ENCODE measurements around the gene ALK.

The ALK gene

DNA sequence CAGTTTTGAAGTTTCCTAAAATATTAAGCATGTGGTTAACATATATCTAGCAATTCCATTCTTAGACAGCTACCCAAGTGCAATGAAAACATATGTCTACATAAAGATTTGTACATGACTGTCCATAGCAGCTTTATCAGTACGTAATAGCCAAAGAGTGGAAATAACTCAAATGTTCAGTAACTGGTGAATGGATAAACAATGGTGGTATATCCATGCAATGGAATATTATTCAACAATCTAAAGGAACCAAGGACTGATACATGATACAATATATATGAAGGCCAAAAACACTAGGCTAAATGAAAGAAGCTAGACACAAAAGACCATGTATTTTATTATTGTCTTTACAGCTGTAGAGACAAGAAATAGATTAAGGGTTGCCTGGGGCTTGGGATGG lies 361.4 kb downstream of the ALK start:
- in situ Hi-C loops (cut with HindIII; ENCODE audit: low sequenced_read_pairs) = no loop called here

DNA sequence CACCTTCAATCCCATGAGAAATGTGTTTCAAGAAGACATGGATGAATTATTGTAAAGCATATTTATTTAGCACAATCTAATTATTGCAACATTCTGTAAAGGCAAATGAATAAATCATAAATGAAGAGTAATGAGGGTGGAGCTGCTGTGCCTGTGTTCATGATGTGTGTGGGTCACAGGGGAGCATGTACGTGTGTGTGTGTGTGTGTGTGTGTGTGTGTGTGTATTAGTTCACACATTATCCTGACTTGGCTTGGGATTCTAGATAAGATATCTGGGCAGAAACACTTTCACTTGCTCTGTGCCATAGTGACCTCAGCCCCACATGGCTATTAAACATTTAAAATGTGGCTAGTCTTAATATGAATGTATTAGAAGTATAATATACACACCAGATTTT lies 361.8 kb downstream of the ALK start:
- in situ Hi-C loops (cut with HindIII; ENCODE audit: low sequenced_read_pairs) = no loop called here

DNA sequence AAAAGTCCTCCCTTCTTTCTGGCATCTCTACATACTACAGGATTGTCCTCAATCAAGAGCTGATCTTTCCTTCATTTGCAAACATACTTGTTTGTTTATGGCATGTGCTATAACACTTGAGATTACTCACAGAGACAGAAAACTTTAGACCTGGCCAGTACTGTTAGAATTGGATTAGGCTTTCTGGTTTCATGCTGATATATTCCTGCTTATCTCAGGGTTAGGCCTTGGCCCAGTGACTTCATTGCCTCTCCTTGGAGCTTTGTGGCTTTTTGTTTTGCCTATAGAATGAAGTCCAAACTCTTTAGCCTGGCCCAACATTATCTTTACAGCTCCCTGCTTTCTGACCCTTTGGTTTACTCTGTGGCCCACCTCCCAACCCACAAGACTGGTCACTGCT lies 363.3 kb downstream of the ALK start:
- in situ Hi-C loops (cut with HindIII; ENCODE audit: low sequenced_read_pairs) = no loop called here

DNA sequence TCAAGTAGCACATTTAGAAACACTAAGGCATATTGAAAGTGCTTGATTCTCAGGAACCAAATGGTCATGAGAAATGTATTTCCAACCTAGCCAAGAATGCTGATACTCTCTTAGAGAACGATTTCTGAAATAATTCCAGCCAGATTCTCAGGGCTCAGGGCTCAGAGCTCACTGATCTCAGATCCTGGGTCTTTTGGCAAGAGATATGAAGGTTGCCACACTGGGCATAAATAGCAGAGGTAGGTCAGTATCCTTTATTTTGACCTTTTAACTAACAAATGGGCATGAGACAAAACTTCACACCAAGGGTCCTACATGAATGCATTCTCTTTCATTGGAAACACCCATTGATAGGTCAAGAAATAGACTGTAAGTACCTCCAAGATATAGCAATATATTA lies 364.1 kb downstream of the ALK start:
- in situ Hi-C loops (cut with HindIII; ENCODE audit: low sequenced_read_pairs) = no loop called here

DNA sequence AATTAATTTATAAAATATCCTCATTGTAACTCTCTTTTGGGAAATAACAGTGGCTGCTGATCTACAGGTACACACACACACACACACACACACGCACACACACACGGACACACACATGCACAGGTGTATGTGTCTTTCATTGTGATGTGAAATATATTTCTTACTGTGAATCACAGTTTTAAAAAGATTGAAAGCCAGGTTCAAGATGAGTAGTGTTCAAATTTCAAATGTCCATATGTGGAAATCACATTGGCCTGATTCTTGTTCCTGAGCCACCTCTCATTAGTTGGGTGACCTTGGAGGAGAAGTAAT lies 372.4 kb downstream of the ALK start:
- in situ Hi-C loops (cut with HindIII; ENCODE audit: low sequenced_read_pairs) = no loop called here

DNA sequence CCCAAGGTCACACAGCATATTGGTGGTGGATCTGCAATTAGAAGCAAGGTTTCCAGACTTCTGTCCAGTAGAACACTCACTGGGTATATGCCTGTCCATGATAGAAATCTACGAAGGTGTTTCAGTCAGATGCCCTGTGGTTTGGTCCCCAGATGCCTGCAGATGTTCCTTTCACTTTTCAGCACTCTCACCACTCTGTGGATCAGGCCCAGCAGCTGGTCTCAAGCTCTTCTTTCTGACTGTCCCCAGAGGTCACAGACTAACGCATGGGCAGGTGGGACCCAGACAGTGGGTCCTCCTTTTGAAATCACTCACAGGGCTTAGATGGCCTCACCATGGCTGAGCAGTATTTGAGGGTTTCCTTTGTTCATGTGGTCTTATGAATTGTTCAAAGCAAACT lies 376.5 kb downstream of the ALK start:
- in situ Hi-C loops (cut with HindIII; ENCODE audit: low sequenced_read_pairs) = no loop called here

DNA sequence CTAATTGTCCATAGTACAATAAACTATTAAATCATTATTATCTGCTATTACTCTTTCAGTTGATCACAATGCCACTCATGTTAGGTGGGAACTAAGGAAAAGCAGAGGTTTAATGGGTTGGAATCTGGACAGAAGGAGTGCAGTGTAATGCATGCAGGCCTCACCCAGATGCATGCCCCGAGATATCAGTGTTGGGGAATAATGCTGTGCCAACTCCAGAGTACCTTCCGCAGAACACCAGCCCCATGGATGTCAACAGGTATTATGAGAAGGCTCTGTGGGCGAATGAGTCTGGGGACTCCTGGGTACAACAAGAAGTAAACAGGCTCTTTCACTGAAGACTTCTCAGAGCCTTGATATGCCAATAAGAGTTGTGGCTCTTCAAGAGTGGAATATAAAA lies 377.4 kb downstream of the ALK start:
- in situ Hi-C loops (cut with HindIII; ENCODE audit: low sequenced_read_pairs) = no loop called here

DNA sequence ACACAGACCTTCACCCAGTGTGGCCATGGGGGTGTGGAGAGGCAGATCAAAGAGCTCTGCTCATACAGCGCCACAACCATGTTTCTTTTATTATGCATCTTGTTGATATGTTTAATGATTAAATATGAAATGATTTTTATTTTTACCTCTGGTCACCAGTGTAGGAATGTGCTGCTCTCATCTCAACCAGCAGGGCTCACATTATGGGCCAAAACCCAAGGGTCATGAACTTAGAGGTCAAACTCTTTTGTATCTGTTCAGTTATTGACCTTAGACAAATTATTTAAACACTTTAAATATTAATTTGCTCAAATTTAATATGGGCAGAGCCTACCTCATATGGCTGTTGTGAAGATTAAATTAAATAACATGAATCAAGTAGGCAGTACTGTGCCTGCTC lies 386.2 kb downstream of the ALK start:
- in situ Hi-C loops (cut with HindIII; ENCODE audit: low sequenced_read_pairs) = no loop called here

DNA sequence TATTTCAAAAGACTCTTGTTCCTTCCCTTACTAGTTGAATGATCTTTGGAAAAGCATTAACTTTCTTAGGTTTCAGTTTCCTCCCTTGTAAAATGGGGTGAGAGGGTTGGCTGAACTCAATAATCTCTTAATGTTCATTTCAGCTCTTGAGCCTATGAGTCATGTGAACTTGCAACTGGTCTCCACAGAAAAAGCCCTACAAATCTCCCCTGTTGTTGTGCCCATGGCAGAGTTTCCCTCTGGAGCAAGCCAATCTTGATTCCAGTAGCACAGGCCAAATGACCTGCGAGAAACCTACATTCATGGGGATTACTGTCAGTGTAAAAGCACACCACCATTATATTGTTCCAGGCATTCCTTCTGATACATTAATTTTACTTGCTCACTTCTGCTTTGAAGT lies 388.9 kb downstream of the ALK start:
- in situ Hi-C loops (cut with HindIII; ENCODE audit: low sequenced_read_pairs) = no loop called here

DNA sequence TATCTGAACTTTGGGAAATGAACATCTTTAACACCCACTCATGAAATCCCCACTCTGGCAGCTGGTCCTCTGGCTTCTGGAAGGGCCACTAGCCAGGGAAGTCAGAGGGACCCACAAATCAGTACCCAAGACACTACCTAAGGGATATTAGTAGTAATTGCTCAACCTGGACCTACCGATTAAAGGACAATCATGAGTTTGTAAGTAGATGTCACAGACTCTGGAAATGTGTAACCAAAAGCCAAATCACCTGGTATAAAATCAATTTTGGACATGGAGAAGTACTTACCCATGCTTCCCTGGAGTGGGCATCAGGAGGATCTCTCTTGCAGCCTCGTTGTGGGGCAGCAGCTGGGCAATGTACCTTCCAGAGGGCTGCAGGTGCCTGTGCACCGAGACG lies 389.8 kb downstream of the ALK start:
- in situ Hi-C loops (cut with HindIII; ENCODE audit: low sequenced_read_pairs) = no loop called here

DNA sequence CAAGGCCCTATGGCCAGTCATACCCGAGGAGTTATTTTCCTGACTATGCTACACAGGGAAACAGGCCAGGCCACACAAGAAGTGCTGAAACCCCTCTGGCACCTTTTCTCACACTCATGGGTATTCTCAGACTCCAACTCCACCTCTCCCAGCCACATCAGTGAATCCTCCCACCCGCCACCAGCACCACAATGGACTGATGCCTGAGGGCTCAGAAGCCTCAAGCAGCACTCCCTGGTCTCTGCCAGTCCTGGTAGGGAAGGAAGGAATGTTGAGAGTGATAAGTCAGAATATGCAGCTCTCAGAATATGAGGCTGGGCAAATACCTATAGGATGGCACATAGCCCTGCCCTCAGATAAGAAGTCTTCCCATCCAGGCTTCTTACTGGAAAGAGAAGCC lies 391.1 kb downstream of the ALK start:
- in situ Hi-C loops (cut with HindIII; ENCODE audit: low sequenced_read_pairs) = no loop called here

DNA sequence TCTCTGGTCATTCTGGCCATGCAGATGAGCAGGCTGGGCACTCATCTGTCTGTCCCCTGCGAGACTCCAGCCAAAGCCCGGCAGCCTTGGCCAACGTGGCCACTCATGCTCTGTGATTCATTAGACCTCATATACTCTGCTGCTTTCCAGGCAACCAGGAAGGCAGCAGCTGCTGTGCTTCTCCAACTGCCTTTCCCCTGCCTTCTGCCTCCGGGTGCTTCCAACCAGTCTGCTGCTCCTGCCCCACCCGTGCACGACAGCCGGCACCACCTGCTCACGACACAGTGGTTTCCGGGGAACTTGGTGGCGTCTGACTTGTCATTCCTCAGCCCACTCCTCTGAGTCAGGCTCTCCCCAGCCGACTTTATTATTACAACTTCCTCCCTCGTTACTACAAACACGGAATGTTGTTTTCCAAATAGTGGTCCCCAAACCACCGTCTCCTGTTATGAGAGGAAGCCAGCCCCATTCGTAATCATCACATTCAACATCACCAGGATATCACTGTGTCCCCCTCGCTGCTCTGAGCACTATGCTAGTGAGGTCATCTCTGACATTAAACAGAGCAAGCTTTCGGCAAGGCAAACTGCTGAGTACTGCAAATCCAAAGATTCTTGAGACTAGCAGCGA lies 392.4 kb downstream of the ALK start:
- in situ Hi-C loops (cut with HindIII; ENCODE audit: low sequenced_read_pairs) = no loop called here

DNA sequence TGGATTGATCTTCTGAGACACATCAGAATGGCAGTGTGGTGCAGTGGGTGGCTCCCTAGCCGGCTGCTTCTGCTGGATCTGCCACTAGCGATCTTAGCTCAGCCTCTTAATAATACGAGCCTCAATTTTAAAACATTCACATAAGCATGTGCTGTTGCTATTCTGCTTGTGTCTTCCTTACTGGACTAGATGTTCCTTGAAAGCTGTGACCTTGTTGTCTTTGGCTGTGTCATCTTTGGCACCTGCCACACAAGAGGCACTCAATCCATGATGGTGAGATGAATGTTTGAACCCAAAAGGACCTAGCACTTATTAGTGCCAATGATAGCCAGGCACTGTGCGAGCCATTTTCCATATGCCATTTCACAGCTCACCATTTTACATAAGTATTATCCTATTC lies 393.0 kb downstream of the ALK start:
- in situ Hi-C loops (cut with HindIII; ENCODE audit: low sequenced_read_pairs) = no loop called here

DNA sequence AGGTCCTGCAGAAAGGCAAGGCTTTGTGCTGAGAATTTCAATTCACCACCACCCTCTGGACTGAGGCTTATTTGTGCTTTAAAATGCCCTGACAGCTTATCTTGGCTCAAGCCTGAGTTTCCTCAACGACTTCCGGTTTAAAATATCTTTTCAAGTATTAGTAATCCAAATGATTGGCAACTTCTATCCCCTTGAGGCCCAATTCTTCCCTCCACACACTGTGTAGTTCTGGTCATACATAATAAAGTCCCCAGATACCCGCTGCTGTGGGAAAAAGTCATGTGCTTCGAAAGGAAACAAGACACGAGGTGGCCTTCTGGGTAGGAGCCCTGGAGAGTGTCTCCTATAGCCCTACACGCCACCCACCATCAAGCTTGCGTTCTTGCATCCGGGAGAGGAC lies 393.4 kb downstream of the ALK start:
- in situ Hi-C loops (cut with HindIII; ENCODE audit: low sequenced_read_pairs) = no loop called here

DNA sequence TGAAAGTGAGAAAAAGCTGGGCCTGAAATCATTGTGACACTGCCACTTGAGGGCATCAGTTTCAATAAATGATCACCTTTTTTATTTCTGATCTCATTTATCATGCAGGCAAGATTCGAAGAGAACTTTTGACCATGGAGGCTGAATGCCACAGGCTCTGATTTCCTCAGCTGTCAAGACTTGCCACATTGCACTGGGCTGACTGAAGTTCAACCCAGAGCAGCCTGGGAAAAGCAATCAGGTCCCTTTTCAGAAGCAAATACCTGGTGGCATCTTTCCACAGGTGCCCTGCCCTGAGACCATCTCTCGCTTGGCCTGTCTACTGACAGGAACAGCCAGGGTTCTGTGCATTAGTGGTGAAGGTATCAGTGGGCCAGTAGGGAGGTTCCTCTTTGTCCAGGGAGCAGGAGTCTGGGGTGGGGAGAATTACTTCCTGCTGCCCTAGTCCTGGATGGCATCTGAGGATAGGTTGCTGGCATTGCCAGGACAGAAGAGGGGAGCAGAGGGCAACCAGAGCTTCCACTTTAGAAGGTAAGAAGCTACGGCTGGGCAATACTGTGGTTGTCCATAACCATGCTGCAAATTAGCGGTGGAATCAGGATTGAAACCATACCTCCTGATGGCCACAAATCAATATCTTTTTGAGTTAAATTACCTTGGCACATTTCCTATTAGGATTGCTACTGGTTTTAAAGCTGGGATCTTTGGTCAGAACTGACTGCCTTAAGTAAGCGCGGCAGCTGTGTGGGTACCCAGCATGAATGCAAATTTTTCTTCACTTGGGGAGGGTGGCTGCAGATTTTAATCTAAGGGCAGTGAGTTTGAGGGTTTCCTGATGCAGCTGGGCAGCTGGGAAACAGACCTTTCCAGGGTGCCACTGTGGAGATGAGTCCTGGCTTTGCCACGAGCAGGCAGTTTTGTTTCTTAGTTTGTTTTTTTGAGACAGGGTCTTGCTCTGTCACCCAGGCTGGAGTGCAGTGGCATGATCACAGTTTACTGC lies 394.5 kb downstream of the ALK start:
- in situ Hi-C loops (cut with HindIII; ENCODE audit: low sequenced_read_pairs) = no loop called here

DNA sequence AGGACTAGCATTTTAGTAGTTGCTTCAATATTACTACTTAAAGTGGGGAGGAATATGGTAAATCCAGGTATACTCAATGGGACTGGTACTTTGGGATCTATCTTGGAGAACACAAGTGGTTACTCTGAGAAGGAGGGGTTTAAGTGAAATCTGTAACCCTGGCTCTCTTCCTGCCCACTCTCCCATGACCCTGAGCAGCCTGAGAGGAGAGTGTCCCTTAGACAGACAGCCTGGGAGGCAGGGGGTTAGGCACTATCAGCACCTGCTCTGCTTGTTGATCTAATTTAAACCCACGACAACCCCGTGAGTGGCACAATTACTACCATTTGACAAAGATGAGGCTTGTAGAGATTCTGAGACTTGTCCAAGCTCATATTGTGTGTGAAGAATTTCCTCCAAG lies 395.5 kb downstream of the ALK start:
- in situ Hi-C loops (cut with HindIII; ENCODE audit: low sequenced_read_pairs) = no loop called here

DNA sequence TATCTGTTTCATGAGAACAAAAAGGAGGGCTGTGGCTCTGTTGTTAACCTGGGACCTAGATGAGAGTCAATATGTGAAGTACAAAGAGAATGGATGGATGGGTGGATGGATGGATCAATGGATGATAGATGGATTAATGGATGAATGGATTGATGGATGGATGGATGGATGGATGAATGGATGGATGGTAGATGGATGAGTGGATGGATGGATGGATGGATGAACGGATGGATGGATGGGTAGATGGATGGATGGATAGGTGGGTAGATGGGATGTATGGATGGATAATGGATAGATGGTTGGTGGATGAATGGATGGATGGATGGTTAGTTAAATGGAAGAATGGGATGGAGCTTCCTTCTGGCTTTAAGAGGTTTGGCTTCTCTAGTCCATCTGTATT lies 396.7 kb downstream of the ALK start:
- in situ Hi-C loops (cut with HindIII; ENCODE audit: low sequenced_read_pairs) = no loop called here

DNA sequence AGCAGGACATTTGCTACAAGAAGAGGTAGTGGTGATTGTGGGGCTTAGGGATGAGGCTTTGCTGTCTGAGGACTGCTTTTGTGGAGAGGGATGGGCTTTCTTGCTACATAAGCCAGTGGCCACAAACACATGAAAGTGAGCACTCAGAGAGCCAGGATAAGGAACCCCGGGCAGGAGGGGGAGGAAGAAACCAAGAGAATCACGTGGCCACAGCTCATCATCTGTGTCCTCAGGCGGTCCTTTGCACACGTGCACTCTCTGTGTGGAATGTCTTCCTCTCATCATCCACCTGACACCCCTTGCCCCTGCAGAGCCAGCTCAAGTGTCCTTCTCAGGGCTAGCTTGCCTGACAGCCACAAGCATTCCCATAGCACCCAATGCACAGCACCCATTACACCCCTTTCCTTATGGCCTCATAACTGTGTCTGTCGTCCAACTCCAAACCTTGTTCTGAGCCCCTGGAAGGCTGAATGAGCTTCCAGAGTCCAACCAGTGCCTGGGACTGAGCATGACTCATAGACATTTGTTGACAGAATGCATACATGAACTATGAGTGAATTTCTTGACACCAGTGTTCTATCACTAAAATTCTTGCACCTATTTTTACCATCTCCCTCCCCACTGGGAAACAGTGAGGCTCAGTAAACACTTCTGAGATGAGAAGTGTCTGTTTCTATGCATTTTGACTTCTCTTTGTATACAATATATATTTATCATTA lies 398.3 kb downstream of the ALK start:
- in situ Hi-C loops (cut with HindIII; ENCODE audit: low sequenced_read_pairs) = no loop called here

DNA sequence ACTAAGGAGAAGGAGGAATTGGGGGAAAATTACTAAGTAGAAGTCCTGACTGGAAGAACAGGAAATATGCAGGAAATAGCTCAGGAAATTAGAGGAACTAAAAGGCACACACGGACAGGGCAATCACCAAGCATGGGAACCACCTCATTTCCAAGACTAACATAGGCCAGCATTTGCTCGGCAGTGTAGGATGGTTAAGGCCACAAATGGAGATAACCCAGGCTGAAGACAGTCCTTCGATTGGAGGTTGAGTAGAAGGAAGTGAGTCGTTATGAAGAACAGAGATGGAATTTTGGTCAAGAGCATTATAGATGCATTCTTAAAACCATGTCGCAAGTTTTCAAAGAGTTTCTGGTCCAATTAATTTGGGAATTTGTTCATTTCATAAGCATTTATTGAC lies 401.4 kb downstream of the ALK start:
- in situ Hi-C loops (cut with HindIII; ENCODE audit: low sequenced_read_pairs) = no loop called here

DNA sequence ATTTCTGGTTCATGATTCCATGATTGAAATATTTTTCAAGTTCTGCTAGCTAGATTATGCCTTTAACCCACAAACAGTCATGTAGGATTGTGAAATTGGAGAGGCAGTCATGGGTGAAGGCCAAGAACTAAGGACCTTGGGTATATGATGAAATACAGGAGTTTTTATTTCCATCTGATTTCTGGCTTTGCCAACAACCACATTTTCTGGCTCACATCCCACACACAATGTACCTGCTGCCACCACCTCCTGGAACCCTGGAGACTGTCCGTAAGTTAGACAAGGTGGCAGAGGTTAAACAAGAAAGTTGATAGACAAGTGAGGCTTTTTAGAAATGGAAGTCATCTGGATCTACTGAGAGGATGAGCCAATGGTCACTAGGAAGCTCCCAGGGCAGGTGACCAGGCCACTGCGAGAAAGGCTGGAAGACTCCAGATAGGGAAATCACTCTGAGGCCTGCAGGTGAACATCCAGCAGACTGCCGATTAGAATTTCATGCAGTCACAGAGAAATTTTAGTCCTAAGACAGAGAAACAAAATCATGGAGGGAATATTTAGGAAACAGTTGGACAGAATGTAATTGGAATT lies 402.0 kb downstream of the ALK start:
- in situ Hi-C loops (cut with HindIII; ENCODE audit: low sequenced_read_pairs) = no loop called here

DNA sequence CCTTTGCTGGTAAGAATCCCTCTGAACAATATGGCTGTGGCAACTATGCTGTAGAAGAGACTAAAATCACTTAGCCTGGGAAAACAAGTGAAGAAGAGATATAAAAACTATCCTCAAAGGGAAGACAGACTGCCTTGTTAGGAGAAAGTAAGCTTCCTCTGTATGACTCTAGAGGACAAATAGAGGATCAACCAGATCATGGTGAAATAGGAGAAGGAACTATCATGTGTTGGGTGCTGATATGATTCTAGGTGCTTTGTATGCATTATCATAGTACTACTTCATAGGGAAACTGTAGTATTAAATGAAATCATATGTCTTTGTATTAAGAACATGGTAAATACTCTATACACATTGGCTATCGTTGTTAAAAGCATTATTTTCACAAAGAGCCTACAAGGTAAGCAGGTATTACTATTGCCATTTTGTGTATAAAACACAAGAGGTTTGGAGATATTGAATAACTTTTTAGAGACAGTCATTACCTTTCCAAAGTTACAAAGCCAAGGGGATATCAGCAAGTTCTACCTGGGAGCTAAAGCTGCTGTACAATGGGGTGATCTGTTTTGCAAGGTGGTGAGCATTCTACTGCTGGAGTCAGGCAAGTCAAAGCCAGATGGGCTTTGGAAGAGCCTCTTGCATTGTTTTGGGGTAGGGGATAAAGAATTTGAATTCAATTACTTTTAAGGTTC lies 402.6 kb downstream of the ALK start:
- in situ Hi-C loops (cut with HindIII; ENCODE audit: low sequenced_read_pairs) = no loop called here
